H1 (cell line): ENCODE data around the gene FAM210A. TPM values are rescaled to one million over a fixed set of nuclear protein-coding genes. Genes with fewer than 3 reads are reported as not detected.

Source experiments
- CTCF ChIA-PET: fragments of 300-600 bp; sonication (Branson Sonifier 250); formaldehyde crosslinking; loops from one replicate; lab custom pipeline; 2021; ENCODE audit not compliant: partially characterized antibody; lab: Charles Lee
- POLR2A ChIA-PET: fragments of 300-600 bp; sonication (Branson Sonifier 250); formaldehyde crosslinking; loops from one replicate; lab custom pipeline; 2021; ENCODE audit warnings: inconsistent platforms; ENCODE audit not compliant: partially characterized antibody; lab: Charles Lee
- DNase-seq, 2 experiments: peaks; one replicate each; pipeline versions ENCODE4 v3.0.0 to v3.0.0-alpha.2; 2010 to 2022; ENCODE audit warnings: low spot score in 2 of 2, low read depth in 1 of 2, mixed read lengths in 1 of 2
- FAIRE-seq: peaks from 2 replicates; lab custom pipeline; 2011; peaks lifted over from hg19 to GRCh38; lab: Jason Lieb, UNC
- H2AFZ ChIP-seq: 2 replicates; pipeline ENCODE4 v1.8.1; 2012; ENCODE audit warnings: low read length, inconsistent platforms
- H2AK5ac ChIP-seq: 2 replicates; pipeline ENCODE4 v1.6.1; 2013; ENCODE audit warnings: low read depth, low read length
- H2BK120ac ChIP-seq: replicated peaks from 2 replicates; pipeline ENCODE3; 2013; ENCODE audit warnings: low read depth, low read length, inconsistent platforms
- H2BK12ac ChIP-seq: 2 replicates; pipeline ENCODE4 v1.6.1; 2013; ENCODE audit warnings: low read depth, low read length
- H2BK15ac ChIP-seq: 2 replicates; pipeline ENCODE4 v1.6.1; 2013; ENCODE audit warnings: low read length
- H2BK20ac ChIP-seq: 2 replicates; pipeline ENCODE4 v1.6.1; 2013; ENCODE audit warnings: low read length
- H2BK5ac ChIP-seq: 2 replicates; pipeline ENCODE4 v1.6.1; 2013; ENCODE audit warnings: low read depth, low read length
- H3K14ac ChIP-seq: 2 replicates; pipeline ENCODE4 v1.6.1; 2013; ENCODE audit warnings: inconsistent platforms; ENCODE audit not compliant: insufficient read length
- H3K18ac ChIP-seq: 2 replicates; pipeline ENCODE4 v1.6.1; 2013; ENCODE audit warnings: low read length; ENCODE audit errors: extremely low read depth
- H3K23ac ChIP-seq: 2 replicates; pipeline ENCODE4 v1.6.1; 2013; ENCODE audit warnings: inconsistent platforms; ENCODE audit not compliant: insufficient read length
- H3K23me2 ChIP-seq: 2 replicates; pipeline ENCODE4 v1.6.1; 2013; ENCODE audit warnings: low read depth, low read length
- H3K27ac ChIP-seq: 2 replicates; pipeline ENCODE4 v1.6.1; 2011; ENCODE audit warnings: low read depth, low read length, inconsistent platforms
- H3K27me3 ChIP-seq, 4 experiments: replicated peaks in 1 of 4; 1 replicate in 1 of 4; 2 replicates in 3 of 4; pipeline versions ENCODE4 v1.6.1 to v1.8.1; 2011 to 2013; ENCODE audit warnings: low read length in 3 of 4, mild to moderate bottlenecking in 3 of 4, inconsistent platforms in 2 of 4, mixed read lengths in 2 of 4, moderate library complexity in 1 of 4; ENCODE audit not compliant: control insufficient read depth in 3 of 4, insufficient read depth in 3 of 4; ENCODE audit errors: extremely low read depth in 1 of 4
- H3K36me3 ChIP-seq, 4 experiments: 2 replicates each; pipeline versions ENCODE4 v1.6.1 to v1.8.1; 2011 to 2013; ENCODE audit warnings: mild to moderate bottlenecking in 4 of 4, low read length in 3 of 4, moderate library complexity in 2 of 4, control low read depth in 1 of 4, inconsistent platforms in 1 of 4; ENCODE audit not compliant: insufficient read depth in 4 of 4, control insufficient read depth in 2 of 4
- H3K4ac ChIP-seq: replicated peaks from 2 replicates; pipeline ENCODE3; 2013; ENCODE audit warnings: low read length, low read depth, mixed read lengths, inconsistent platforms; ENCODE audit not compliant: insufficient read length
- H3K4me1 ChIP-seq, 4 experiments: replicated peaks in 1 of 4; 1 replicate in 1 of 4; 2 replicates in 3 of 4; pipeline versions ENCODE4 v1.6.1 to v1.8.1; 2011 to 2013; ENCODE audit warnings: low read length in 3 of 4, inconsistent platforms in 2 of 4, mixed read lengths in 1 of 4; ENCODE audit not compliant: insufficient read depth in 4 of 4, control insufficient read depth in 3 of 4
- H3K4me2 ChIP-seq, 2 experiments: 2 replicates each; pipeline versions ENCODE4 v1.6.1 to v1.8.1; 2011 to 2013; ENCODE audit warnings: low read depth in 2 of 2, low read length in 2 of 2, control low read depth in 1 of 2, inconsistent platforms in 1 of 2, mild to moderate bottlenecking in 1 of 2; ENCODE audit not compliant: insufficient read depth in 1 of 2
- H3K4me3 ChIP-seq, 4 experiments: fragments of 200-600, 300-600 bp in 1 of 4; sonication (generic), shearing (Covaris generic), sonication (Bioruptor Twin) in 1 of 4; 2 replicates each; pipeline versions ENCODE4 v1.5.1 to v1.8.1; 2011 to 2016; ENCODE audit warnings: low read length in 4 of 4, low read depth in 3 of 4, control low read depth in 2 of 4, inconsistent platforms in 2 of 4, mild to moderate bottlenecking in 2 of 4, mixed read lengths in 1 of 4, moderate library complexity in 1 of 4; ENCODE audit not compliant: insufficient read depth in 2 of 4; ENCODE audit errors: extremely low read depth in 1 of 4
- H3K56ac ChIP-seq: replicated peaks from 2 replicates; pipeline ENCODE3; 2013; ENCODE audit warnings: low read depth, mild to moderate bottlenecking, mixed read lengths, low read length, inconsistent platforms; ENCODE audit not compliant: insufficient read length
- H3K79me1 ChIP-seq: 2 replicates; pipeline ENCODE4 v1.6.1; 2013; ENCODE audit warnings: low read depth, low read length, control low read depth
- H3K79me2 ChIP-seq, 2 experiments: 2 replicates each; pipeline versions ENCODE4 v1.6.1 to v1.8.1; 2012 to 2013; ENCODE audit warnings: low read length in 2 of 2, mild to moderate bottlenecking in 2 of 2, inconsistent platforms in 1 of 2; ENCODE audit not compliant: insufficient read depth in 2 of 2, control insufficient read depth in 1 of 2
- H3K9ac ChIP-seq, 4 experiments: replicated peaks in 1 of 4; 1 replicate in 1 of 4; 2 replicates in 3 of 4; pipeline versions ENCODE4 v1.6.1 to v1.8.1; 2011 to 2013; ENCODE audit warnings: low read depth in 3 of 4, low read length in 3 of 4, control low read depth in 2 of 4, mild to moderate bottlenecking in 2 of 4, moderate library complexity in 2 of 4, inconsistent platforms in 1 of 4; ENCODE audit errors: extremely low read depth in 1 of 4
- H3K9me3 ChIP-seq, 2 experiments: 2 replicates each; pipeline versions ENCODE4 v1.6.1 to v1.8.1; 2012 to 2013; ENCODE audit warnings: mild to moderate bottlenecking in 2 of 2, moderate library complexity in 2 of 2, control low read depth in 1 of 2, inconsistent platforms in 1 of 2, low read depth in 1 of 2, low read length in 1 of 2, mixed read lengths in 1 of 2; ENCODE audit not compliant: insufficient read depth in 2 of 2
- H4K20me1 ChIP-seq, 2 experiments: replicated peaks in 1 of 2; 2 replicates each; pipeline versions ENCODE3 to v1.8.1; 2011 to 2013; ENCODE audit warnings: inconsistent platforms in 2 of 2, low read length in 2 of 2, mild to moderate bottlenecking in 1 of 2; ENCODE audit not compliant: insufficient read depth in 2 of 2, control insufficient read depth in 1 of 2
- H4K5ac ChIP-seq: 2 replicates; pipeline ENCODE4 v1.6.1; 2013; ENCODE audit warnings: low read length, low read depth, mixed read lengths, inconsistent platforms; ENCODE audit not compliant: insufficient read length
- H4K8ac ChIP-seq: 2 replicates; pipeline ENCODE4 v1.8.0; 2013; ENCODE audit warnings: mild to moderate bottlenecking, moderate library complexity, low read length, inconsistent platforms; ENCODE audit not compliant: insufficient read depth; ENCODE audit errors: extremely low read depth
- H4K91ac ChIP-seq: replicated peaks from 2 replicates; pipeline ENCODE3; 2013; ENCODE audit warnings: low read length, mixed read lengths, inconsistent platforms; ENCODE audit not compliant: insufficient read length
- CBX8 ChIP-seq: fragments of 300-800, 300-1000 bp; sonication (generic); IDR thresholded peaks from 2 replicates; pipeline ENCODE4 v1.7.1; 2016; ENCODE audit warnings: low read depth, low read length, borderline replicate concordance
- EGR1 ChIP-seq: IDR thresholded peaks from 2 replicates; pipeline ENCODE4 v1.6.1; 2011; ENCODE audit warnings: low read depth, low read length, borderline replicate concordance
- GABPA ChIP-seq: IDR thresholded peaks from 2 replicates; pipeline ENCODE4 v1.6.1; 2011; ENCODE audit warnings: mild to moderate bottlenecking, low read length, moderate library complexity, borderline replicate concordance; ENCODE audit not compliant: insufficient read depth
- HDAC2 ChIP-seq, 2 experiments: fragments of 300-600 bp in 1 of 2; sonication (generic) in 1 of 2; IDR thresholded peaks; 2 replicates each; pipeline ENCODE4 v1.6.1; 2011 to 2012; ENCODE audit warnings: low read depth in 2 of 2, low read length in 2 of 2, mild to moderate bottlenecking in 2 of 2, moderate library complexity in 2 of 2, borderline replicate concordance in 1 of 2, inconsistent platforms in 1 of 2
- POU5F1 ChIP-seq: IDR thresholded peaks from 2 replicates; pipeline ENCODE4 v1.6.1; 2011; ENCODE audit warnings: low read depth, mild to moderate bottlenecking, low read length, moderate library complexity
- RBBP5 ChIP-seq: IDR thresholded peaks from 2 replicates; pipeline ENCODE4 v1.7.1; 2012; ENCODE audit warnings: low read depth, mild to moderate bottlenecking, inconsistent platforms, low read length, moderate library complexity, borderline replicate concordance
- RFX5 ChIP-seq: IDR thresholded peaks from 2 replicates; pipeline ENCODE4 v1.6.1; 2011; ENCODE audit warnings: low read depth, low read length, improper control_type of control experiment, borderline replicate concordance
- SUZ12 ChIP-seq: fragments of 200-600 bp; sonication (generic); IDR thresholded peaks from 2 replicates; pipeline ENCODE4 v1.6.1; 2012; ENCODE audit warnings: mild to moderate bottlenecking, inconsistent platforms, low read length, moderate library complexity, mixed read lengths
- TCF12 ChIP-seq: IDR thresholded peaks from 2 replicates; pipeline ENCODE4 v1.6.1; 2011; ENCODE audit warnings: low read depth, mild to moderate bottlenecking, low read length
- WGBS, 2 experiments: shearing (Covaris generic) in 1 of 2; methylation state at CpG; one replicate each; pipeline versions ENCODE4 v1.1.6 to v1.1.7; 2013 to 2015; ENCODE audit warnings: low lambda C conversion rate in 2 of 2, mixed read lengths in 2 of 2, inconsistent platforms in 1 of 2, low coverage in 1 of 2, missing lambda C conversion rate in 1 of 2; ENCODE audit not compliant: insufficient replicate concordance in 2 of 2, insufficient coverage in 1 of 2, insufficient read length in 1 of 2; ENCODE audit errors: extremely low coverage in 1 of 2, missing lambda C conversion rate in 1 of 2; 5-methylcytosine and 5-hydroxymethylcytosine counted together
- polyA plus RNA-seq, 7 experiments: library from polyadenylated mRNA; depleted of rRNA in 3 of 7; stranded (reverse) in 5 of 7; unstranded in 2 of 7; fragments of >200 nt in 5 of 7; fragments of 200-250 nt in 2 of 7; gene quantifications; 1 replicate in 5 of 7; 2 replicates in 1 of 7; 4 replicates in 1 of 7; pipeline versions ENCODE4 v1.2.1 to v1.2.3, GENCODE V29; 2011 to 2013; ENCODE audit warnings: missing spikeins in 2 of 7, mixed read lengths in 2 of 7
- total RNA-seq: library from RNA; stranded (reverse); fragmentation: NEBNext Ultra II Directional; extraction: Animal tissue kit (Norgen Biotek cat#: 25700); gene quantifications from 2 replicates; pipeline ENCODE4 v1.2.1, GENCODE V29; 2021
- TF ChIP-seq, protein P1 (sequence below), 3 experiments: IDR thresholded peaks; 1 replicate in 2 of 3; 2 replicates in 1 of 3; pipeline versions ENCODE4 v1.5.1 to v1.6.1; 2011; ENCODE audit warnings: low read length in 3 of 3, mild to moderate bottlenecking in 3 of 3, inconsistent platforms in 2 of 3, low read depth in 1 of 3, moderate library complexity in 1 of 3; ENCODE audit not compliant: insufficient read depth in 1 of 3; ENCODE audit errors: control extremely low read depth in 1 of 3

The FAM210A gene
- total and polyA plus RNA-seq, 2 of the 8 experiments (the other 6 are each of a cell fraction or from before 2014, with no cell fraction given), result 8.2 to 25.4 TPM

GRCh38 chr18:13630716-13631268 is 95.6 kb downstream of the FAM210A start:
- POLR2A ChIA-PET, result no interaction called here
- TF ChIP-seq CBX8 (no peak), GABPA (no peak), TCF12 (no peak), EGR1 (no peak), SUZ12 (no peak), POU5F1 (no peak), RFX5 (no peak), RBBP5 (no peak), HDAC2 (IDR thresholded peaks at IDR 0.05; ENCODE audit: borderline replicate concordance in 1 of 2, low read depth in 2 of 2, low read length in 2 of 2) (no peak)
- TF ChIP-seq, protein P1, sequence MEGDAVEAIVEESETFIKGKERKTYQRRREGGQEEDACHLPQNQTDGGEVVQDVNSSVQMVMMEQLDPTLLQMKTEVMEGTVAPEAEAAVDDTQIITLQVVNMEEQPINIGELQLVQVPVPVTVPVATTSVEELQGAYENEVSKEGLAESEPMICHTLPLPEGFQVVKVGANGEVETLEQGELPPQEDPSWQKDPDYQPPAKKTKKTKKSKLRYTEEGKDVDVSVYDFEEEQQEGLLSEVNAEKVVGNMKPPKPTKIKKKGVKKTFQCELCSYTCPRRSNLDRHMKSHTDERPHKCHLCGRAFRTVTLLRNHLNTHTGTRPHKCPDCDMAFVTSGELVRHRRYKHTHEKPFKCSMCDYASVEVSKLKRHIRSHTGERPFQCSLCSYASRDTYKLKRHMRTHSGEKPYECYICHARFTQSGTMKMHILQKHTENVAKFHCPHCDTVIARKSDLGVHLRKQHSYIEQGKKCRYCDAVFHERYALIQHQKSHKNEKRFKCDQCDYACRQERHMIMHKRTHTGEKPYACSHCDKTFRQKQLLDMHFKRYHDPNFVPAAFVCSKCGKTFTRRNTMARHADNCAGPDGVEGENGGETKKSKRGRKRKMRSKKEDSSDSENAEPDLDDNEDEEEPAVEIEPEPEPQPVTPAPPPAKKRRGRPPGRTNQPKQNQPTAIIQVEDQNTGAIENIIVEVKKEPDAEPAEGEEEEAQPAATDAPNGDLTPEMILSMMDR (IDR thresholded peaks at IDR 0.05; ENCODE audit: control extremely low read depth in 1 of 3, insufficient read depth in 1 of 3, low read depth in 1 of 3, low read length in 3 of 3), result no peak

More at GRCh38 chr18:13630716-13631268, 95.6 kb downstream of the FAM210A start:
- no peaks in the 10 kb centered on the region for H3K79me2 ChIP-seq
- no peak overlapping the region for H3K27ac ChIP-seq
- FAIRE-seq (no peak), DNase-seq (no peak)
- H2BK12ac ChIP-seq, result no peak overlapping the region
- H2AK5ac ChIP-seq, result 0 out of 2 replicates have a peak overlapping the region, but pooled peaks have one; percentile 65
- H2BK20ac ChIP-seq, result no peak overlapping the region
- H2AFZ ChIP-seq, result no peak overlapping the region
- H3K4me2 ChIP-seq, result no peak overlapping the region
- CTCF ChIA-PET, result interaction anchor here (0.7 to 4.5 kb wide), 3 partner anchors 73 to 864 kb away, joined by 3 to 47 read pairs (median 3); no protein-coding TSS in a partner anchor
- WGBS, 2 experiments, result 89% methylated on average over 7 of the region's 7 CpGs; no CpG with 5 or more reads in 1 of the 2 experiments
- no peak overlapping the region for H4K8ac ChIP-seq
- peaks cover 0 to 5% (median 4%) of the 10 kb centered on the region in 4 experiments; a peak in 4 of 7 replicates for H3K4me1 ChIP-seq
- H3K36me3 ChIP-seq, result no peaks in the 10 kb centered on the region
- H3K18ac ChIP-seq, result no peak overlapping the region
- no peak overlapping the region for H3K4ac ChIP-seq
- H3K27me3 ChIP-seq, result no peaks in the 10 kb centered on the region
- H3K14ac ChIP-seq, result no peak overlapping the region
- H4K5ac ChIP-seq, result no peak overlapping the region
- no peaks in the 10 kb centered on the region for H3K79me1 ChIP-seq
- no peaks in the 10 kb centered on the region for H3K23me2 ChIP-seq
- H4K91ac ChIP-seq, result peak overlapping the region; percentile 65
- no peaks in the 10 kb centered on the region for H4K20me1 ChIP-seq
- H3K23ac ChIP-seq, result no peak overlapping the region
- H3K56ac ChIP-seq, result no peak overlapping the region
- H2BK120ac ChIP-seq, result no peak overlapping the region
- no peak overlapping the region for H2BK5ac ChIP-seq
- 0 out of 2 replicates have a peak overlapping the region, but pooled peaks have one; percentile 16 for H2BK15ac ChIP-seq
- no peak overlapping the region for H3K4me3 ChIP-seq
- peaks cover 0 to 3% of the 10 kb centered on the region in 2 experiments; a peak in 1 of 4 replicates for H3K9me3 ChIP-seq
- H3K9ac ChIP-seq, result no peak overlapping the region
